Right forelimb (tissue), 1 donor: ENCODE results near the gene YBEY.
"Not testable (repeated sequence)": the region's sequence is repeated elsewhere in the genome, so short reads cannot be mapped to it uniquely, and the experiment has no call there.

Source experiments
- DNase-seq: peaks from one replicate; pipeline ENCODE4 v3.0.0-alpha.2; 2018

YBEY gene

GRCh38 chr21:46304955-46305354, 18.8 kb downstream of the YBEY start:
- DNase-seq: no peak

- DNase-seq: no peak
Observed at GRCh38 chr21:46307625-46308024, 21.5 kb downstream of the YBEY start.

GRCh38 chr21:46308431-46308830, 22.3 kb downstream of the YBEY start:
- DNase-seq: no peak

DNA sequence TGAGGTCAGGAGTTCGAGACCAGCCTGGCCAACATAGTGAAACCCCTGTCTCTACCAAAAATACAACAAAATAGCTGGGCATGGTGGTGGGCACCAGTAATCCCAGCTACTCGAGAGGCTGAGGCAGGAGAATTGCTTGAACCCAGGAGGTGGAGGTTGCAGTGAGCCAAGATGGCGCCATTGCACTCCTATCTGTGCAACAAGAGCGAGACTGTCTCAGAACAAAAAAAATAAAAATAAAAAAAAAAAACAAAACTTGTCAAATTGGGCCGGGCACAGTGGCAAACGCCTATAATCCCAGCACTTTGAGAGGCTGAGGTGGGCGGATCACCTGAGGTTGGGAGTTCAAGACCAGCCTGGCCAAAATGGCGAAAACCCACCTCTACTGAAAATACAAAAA, 24.1 kb downstream of the YBEY start:
- DNase-seq: not testable (repeated sequence)

GRCh38 chr21:46311568-46311967, 25.4 kb downstream of the YBEY start:
- no peak for DNase-seq

DNA sequence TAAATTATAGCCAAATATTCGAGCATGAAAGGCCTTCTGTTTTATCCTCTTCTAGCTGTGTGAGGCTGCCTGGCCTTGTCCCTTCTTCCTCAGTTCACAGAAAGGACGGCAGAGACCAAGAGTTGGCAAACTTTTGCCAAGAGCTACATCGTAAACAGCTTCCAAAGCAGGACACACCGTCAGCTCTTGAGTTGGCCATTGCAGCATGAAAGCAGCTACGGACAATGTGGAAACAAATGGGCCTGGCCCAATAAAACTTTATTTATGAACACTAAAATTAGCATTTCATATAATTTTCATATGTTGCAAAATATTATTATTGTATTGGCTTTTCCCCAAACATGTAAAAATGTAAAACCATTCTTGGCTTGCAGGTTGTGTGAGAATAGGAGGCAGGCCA, 26.8 kb downstream of the YBEY start:
- no peak for DNase-seq

DNA sequence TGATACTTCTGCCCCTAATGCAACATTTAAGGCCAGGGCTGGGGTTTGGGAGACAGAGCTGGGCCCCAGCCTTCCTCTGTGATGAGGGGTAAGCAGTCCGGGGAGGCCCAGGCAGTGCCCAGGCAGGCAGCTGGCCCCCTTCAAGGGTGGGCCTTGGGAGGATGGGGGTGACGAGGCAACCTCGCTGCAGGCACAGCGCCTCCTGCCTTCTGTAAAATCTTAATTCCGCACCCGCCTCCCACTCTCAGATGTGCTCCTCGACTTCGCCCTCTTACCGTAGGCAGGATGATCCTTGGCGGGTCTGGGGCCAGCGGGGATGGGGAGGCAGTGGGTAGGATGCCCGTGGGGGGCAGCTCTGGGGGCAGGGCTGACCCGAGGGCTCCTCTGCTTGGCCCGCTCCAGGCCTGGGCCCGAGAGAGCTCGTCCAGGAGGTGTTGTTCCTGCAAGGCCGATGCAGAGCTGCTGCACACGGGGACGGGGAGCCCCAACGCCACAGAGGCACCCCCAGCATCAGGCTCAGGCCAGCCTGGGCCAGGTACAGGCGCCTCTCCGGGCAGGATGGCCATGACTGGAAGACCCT, 28.4 kb downstream of the YBEY start:
- DNase-seq: no peak

GRCh38 chr21:46316708-46317324, 30.7 kb downstream of the YBEY start:
- DNase-seq: no peak

DNA sequence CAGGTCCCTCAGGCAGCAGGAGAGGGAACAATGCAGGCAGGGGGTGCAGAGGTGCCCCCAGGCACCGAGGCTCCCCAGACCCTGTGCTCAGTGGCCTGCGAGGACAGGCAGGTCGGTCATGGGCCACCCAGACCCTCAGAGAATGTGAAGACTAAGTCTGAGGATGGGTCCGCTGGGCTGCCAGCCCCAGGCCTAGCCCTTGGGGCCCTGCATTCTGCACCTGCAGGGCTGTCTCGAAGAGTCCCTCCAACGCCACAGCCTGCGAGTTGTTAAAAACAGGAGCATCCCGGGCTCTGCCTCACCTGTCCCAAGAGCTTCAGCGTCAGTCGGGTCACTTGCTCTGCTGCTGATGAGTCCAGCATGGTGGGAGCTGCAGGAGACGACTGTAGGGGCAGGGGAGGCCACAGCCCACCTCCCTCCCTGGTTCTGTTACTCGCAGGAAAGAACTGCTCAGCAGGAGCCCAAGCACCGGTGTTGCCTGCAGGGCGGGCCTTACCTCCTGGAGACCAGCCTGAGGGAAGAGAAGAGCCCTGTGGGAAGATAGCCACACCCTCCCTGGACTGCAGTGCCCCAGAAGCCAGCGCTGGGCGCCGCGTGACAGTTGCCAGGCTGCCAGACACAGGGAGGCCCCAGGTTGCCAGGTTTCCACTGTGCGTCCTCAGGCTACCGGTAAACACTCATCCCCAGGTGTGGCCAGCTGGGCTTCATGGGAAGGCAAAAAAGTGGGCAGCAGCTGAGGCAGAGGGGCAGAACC, 31.7 kb downstream of the YBEY start:
- DNase-seq: no peak

GRCh38 chr21:46318464-46318845, 32.3 kb downstream of the YBEY start:
- no peak for DNase-seq

DNA sequence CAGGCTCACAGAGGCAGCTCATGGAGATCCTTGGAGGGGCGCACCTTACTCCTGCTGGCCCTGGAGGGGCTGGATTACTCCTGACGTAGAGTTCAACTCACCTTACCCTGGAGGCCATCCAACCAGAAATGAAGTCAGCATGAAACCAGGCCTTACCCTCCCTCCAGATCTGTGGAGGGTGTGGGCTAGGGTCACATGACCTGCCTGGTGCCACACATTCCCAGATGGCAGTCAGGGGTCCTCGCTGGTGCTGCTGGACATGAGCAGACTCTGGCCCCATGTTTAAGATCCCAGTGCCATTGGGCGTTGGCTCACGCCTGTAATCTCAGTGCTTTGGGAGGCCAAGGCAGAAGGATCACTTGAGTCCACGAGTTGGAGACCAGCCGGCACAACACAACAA, 33.0 kb downstream of the YBEY start:
- no peak for DNase-seq

GRCh38 chr21:46320331-46320801, 34.2 kb downstream of the YBEY start:
- DNase-seq: no peak

- DNase-seq: peak; percentile 48
Observed at GRCh38 chr21:46322351-46323226, 36.4 kb downstream of the YBEY start.

DNA sequence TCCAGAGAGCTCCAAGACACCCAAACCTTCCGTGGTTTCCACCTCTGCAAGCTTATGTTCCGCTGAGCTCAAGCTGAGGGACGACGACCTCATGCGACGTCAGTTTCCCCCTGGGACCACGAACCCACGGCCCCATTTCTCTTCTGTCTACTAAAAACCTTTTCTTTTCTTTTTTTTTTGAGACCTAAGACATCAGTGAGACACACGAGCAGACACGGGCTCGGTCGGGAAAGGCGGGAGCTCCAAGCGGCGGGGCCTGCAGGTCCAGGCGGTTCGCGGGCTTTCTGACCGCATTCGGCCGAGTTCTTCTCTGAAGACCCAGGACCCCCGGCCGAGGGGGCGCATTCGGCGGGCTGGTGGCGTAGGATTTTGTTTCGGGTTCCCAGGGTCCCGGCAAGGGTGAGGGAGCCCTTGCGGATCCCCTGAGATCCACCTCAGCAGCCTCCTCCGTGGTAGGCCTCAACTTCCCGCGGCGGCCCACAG, 37.1 kb downstream of the YBEY start:
- DNase-seq: peak; percentile 47

- peak; percentile 98 for DNase-seq
Observed at GRCh38 chr21:46323710-46324389, 37.7 kb downstream of the YBEY start, which contains the start of the genes C21orf58 and PCNT. TSS of gene C21orf58 (minus strand) at chr21:46323870. CDS start at chr21:46322738, 1,132 bp downstream. TSS of gene PCNT (plus strand) at chr21:46324156. CDS start at chr21:46324229, 73 bp downstream.

DNA sequence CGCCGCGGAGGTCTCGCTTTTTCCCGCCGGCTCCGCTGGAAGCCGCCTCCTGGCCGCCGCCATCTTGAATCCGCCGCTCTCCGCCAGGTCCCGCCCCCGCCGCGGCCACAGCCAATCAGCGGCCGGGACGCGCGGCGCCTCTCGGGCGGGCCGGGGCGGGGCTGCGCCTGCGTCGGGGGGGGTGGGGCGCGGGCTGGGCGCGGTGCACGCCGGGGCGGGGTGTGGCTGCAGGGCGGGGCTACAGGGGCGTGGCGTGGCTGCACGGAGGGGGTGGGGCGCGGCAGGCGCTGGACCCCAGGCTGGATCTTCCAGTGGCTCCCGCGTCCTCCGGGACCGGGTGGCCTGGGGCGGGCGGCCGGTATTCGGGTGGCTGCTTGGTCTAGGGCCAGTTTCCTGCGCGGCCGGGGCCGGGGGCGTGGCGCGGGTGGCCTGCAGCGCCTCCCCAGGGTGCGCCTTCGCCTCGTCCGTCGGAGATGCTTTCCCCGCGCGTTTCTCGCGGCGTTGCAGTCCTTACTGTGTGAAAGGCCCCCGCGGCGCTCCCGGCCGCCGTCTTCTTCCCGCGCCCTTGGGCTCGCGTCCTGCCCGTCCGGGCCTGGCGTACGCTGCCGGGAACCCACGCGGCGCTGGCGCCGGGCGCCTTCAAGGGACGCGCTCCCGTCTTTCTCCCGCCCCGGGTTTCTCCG, 38.4 kb downstream of the YBEY start:
- peak; percentile 97 for DNase-seq

DNA sequence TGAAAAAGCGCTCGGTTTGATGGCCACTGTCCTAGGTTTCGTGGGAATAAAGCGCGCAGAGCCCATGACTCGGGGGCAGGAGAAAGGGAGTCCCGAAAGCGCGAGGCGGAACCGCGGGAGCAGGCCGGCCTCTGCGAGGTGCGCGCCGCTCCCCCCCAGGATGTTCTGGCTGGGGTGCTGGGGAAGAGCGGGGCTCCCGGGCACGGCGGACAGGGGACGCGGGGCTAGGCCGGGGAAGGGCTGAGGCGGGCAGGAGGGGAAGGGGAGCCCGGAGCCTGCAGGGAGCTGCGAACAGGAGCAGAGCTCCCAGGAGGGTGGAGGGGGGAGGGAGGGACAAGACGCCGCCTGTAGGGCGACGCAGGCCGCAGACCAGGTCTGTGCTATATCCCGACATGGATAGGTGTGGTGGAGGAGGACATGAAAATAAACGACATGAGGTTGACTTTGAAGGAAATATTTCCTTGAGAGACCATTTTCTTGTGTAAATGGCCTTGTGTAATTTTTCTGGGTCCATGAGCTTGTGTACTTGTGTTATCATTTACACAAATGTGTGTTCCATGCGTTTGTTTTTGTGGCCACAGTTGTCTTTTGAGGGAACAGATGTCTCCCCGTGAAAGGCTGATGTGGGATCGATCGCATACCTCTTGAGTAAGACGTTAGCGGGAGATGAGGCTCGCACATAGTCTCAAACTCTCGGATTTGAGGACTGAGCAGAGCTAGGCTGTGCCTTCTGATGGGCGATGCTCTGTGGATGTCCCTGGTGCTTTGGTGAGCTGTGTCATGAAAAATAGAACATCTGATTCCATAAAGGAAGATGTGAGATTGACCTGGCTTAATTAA, 39.2 kb downstream of the YBEY start:
- peak; percentile 63 for DNase-seq

DNA sequence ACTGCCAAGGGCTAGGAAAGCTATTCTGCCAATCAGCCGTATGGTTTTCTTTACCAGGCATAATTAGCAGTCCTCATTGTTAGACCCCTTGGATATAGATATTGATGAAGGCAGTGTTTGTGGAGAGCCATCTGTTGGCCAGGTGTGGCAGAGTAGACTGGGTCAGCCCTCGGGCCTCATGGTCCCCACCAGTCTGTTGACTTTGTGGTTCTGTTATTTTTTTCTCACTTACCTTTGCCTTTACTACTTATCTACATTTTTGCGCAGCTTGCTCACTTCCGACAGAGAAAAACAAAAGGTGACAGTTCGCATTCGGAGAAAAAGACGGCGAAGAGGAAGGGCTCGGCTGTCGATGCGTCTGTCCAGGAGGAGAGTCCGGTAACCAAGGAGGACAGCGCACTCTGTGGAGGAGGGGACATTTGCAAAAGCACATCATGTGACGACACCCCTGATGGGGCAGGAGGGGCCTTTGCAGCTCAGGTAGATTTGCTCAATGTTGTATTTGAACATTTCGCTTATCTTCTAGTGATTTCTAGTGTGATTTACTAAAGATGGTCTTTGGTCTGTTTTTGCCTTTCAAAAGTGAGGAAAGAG, 40.1 kb downstream of the YBEY start:
- no peak for DNase-seq

- DNase-seq: no peak
Observed at GRCh38 chr21:46327711-46328110, 41.6 kb downstream of the YBEY start.

- no peak for DNase-seq
Observed at GRCh38 chr21:46328151-46328550, 42.0 kb downstream of the YBEY start.
